Gastroesophageal sphincter (tissue), 4 donors: ENCODE results near the gene KRTCAP3. TPM values are rescaled to one million over a fixed set of nuclear protein-coding genes. Genes with fewer than 3 reads are reported as not detected.

Experiments
- ATAC-seq: fragments of 150-250 bp; one replicate; pipeline ENCODE4 v1.9.1; 2016; ENCODE audit warnings: mild to moderate bottlenecking, moderate library complexity
- H3K27ac ChIP-seq, 4 donors: fragments of 200-600 bp; sonication (generic) in 3 of 4; 1 replicate in 3 of 4; 2 replicates in 1 of 4; pipeline ENCODE4 v1.5.1; 2016 to 2019
- H3K27me3 ChIP-seq: fragments of 200-600 bp; sonication (generic); one replicate; pipeline ENCODE4 v1.5.1; 2019
- H3K36me3 ChIP-seq, 2 donors: fragments of 200-600 bp; sonication (generic); one replicate each; pipeline ENCODE4 v1.5.1; 2019; ENCODE audit warnings: control low read depth in 1 of 2
- H3K4me1 ChIP-seq, 3 donors: fragments of 200-600 bp; sonication (generic); 1 replicate in 2 of 3; 2 replicates in 1 of 3; pipeline ENCODE4 v1.5.1; 2016 to 2019; ENCODE audit warnings: control low read depth in 2 of 3
- H3K4me3 ChIP-seq, 2 donors: fragments of 200-600 bp; sonication (generic); one replicate each; pipeline ENCODE4 v1.5.1; 2019; ENCODE audit warnings: mild to moderate bottlenecking in 1 of 2, moderate library complexity in 1 of 2
- H3K9me3 ChIP-seq, 3 donors: fragments of 200-600 bp; sonication (generic); one replicate each; pipeline ENCODE4 v1.5.1; 2017 to 2019; ENCODE audit warnings: control low read depth in 2 of 3
- EP300 ChIP-seq: sonication (generic); formaldehyde crosslinking; IDR thresholded peaks from one replicate; pipeline ENCODE4 v1.6.1; 2017; ENCODE audit warnings: antibody characterized with exemption, mild to moderate bottlenecking
- POLR2A ChIP-seq, 2 donors: fragments of 450-650 bp; IDR thresholded peaks; one replicate each; pipeline ENCODE4 v1.6.1; 2017; ENCODE audit warnings: antibody characterized with exemption in 2 of 2, mild to moderate bottlenecking in 2 of 2, moderate library complexity in 1 of 2
- POLR2AphosphoS5 ChIP-seq: sonication (generic); formaldehyde crosslinking; IDR thresholded peaks from one replicate; pipeline ENCODE4 v1.6.1; 2017; ENCODE audit warnings: antibody characterized with exemption
- WGBS, 2 donors: methylation state at CpG; one replicate each; pipeline ENCODE4 v1.1.5; 2018; ENCODE audit warnings: low coverage in 1 of 2; 5-methylcytosine and 5-hydroxymethylcytosine counted together
- total RNA-seq, 4 donors: library from RNA; depleted of rRNA; stranded (reverse); fragments of >200 nt; gene quantifications; one replicate each; pipeline ENCODE4 v1.1.0, GENCODE V29; 2016
- TF ChIP-seq, protein P1 (sequence below), 4 experiments: fragments of 200-600 bp in 2 of 4; fragments of 450-650 bp in 2 of 4; sonication (generic) in 1 of 4; IDR thresholded peaks; one replicate each; pipeline ENCODE4 v1.5.1; 2017 to 2019; ENCODE audit warnings: antibody characterized with exemption in 4 of 4, mild to moderate bottlenecking in 2 of 4, moderate library complexity in 2 of 4

Gene KRTCAP3, protein sequence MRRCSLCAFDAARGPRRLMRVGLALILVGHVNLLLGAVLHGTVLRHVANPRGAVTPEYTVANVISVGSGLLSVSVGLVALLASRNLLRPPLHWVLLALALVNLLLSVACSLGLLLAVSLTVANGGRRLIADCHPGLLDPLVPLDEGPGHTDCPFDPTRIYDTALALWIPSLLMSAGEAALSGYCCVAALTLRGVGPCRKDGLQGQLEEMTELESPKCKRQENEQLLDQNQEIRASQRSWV
- 1 to 10 TPM in 1 of 4 donors, under 1 TPM in 1, not detected in 2; 0.94 to 1.1 TPM for total RNA-seq

DNA sequence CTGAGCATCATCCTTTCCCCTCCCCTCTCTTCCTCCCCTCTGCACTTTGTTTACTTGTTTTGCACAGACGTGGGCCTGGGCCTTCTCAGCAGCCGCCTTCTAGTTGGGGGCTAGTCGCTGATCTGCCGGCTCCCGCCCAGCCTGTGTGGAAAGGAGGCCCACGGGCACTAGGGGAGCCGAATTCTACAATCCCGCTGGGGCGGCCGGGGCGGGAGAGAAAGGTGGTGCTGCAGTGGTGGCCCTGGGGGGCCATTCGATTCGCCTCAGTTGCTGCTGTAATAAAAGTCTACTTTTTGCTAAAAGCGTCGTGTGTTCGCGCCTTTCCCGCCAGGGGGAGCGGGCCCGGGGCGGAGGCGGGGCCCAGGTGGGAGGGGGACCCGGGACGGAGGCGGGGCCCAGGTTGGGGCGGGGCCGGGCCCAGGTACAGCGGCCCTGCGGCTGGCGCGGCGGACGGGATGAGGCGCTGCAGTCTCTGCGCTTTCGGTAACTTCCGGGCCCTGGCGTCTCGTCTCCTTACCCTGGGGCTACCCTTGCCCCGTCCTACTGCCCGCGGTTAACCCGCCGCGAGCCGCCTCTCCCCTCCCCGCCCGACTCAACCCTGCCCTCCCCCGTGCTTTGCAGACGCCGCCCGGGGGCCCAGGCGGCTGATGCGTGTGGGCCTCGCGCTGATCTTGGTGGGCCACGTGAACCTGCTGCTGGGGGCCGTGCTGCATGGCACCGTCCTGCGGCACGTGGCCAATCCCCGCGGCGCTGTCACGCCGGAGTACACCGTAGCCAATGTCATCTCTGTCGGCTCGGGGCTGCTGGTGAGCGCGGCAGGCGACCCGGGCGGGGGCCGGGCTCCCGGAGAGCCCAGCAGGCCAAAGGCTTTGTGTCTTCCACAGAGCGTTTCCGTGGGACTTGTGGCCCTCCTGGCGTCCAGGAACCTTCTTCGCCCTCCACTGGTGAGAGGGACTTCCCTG, at the start of gene KRTCAP3:
Gene KRTCAP3, plus strand, starts transcription at position 424 of the 962 bp plus-strand sequence. Its CDS starts 32 bp downstream, at position 456.
- 43 to 48% methylated on average over 2 to 13 of the region's 80 CpGs for WGBS, 2 donors
- TF ChIP-seq POLR2AphosphoS5 (peak; percentile 32), POLR2A (IDR thresholded peaks at IDR 0.05) (peak in 1 of 2 donors; percentile 6), EP300 (no peak)
- TF ChIP-seq, protein P1, sequence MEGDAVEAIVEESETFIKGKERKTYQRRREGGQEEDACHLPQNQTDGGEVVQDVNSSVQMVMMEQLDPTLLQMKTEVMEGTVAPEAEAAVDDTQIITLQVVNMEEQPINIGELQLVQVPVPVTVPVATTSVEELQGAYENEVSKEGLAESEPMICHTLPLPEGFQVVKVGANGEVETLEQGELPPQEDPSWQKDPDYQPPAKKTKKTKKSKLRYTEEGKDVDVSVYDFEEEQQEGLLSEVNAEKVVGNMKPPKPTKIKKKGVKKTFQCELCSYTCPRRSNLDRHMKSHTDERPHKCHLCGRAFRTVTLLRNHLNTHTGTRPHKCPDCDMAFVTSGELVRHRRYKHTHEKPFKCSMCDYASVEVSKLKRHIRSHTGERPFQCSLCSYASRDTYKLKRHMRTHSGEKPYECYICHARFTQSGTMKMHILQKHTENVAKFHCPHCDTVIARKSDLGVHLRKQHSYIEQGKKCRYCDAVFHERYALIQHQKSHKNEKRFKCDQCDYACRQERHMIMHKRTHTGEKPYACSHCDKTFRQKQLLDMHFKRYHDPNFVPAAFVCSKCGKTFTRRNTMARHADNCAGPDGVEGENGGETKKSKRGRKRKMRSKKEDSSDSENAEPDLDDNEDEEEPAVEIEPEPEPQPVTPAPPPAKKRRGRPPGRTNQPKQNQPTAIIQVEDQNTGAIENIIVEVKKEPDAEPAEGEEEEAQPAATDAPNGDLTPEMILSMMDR (IDR thresholded peaks at IDR 0.05): peak in 1 of 4 experiments; percentile 6
- Histone ChIP-seq H3K27me3 (no peaks in the 10 kb centered on the region), H3K27ac (peak within 1 kb of the TSS in 3 of 4 donors; percentile 34 to 73 (median 57)), H3K4me3 (peak within 1 kb of the TSS in 1 of 2 donors; percentile 42), H3K36me3 (peaks cover 1 to 82% of the 10 kb centered on the region in 2 donors), H3K9me3 (no peaks in the 10 kb centered on the region), H3K4me1 (peaks cover 0 to 15% (median 3%) of the 10 kb centered on the region in 3 donors)
- peak; percentile 48 for ATAC-seq

DNA sequence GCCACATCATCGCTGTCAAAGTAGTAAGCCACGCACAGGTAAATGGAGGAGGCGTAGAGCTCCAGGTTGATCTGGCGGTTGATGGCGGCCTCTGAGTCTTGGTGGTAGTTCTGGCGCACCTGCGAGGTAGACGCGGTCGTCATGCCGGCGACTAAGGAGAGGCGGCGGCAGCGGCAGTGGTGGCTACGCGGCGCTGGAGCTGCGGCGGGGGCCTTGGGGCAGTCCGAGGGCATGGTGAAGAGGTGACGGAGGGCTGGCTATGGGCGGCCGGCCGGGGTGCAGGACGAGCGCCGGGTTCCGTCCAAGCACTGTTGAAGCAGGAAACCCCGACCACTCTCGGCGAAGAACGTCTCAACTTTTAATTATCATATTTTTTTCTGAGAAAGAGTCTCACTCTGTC, 49.0 kb upstream of the KRTCAP3 start:
- Histone ChIP-seq H3K27me3 (no peaks in the 10 kb centered on the region), H3K9me3 (no peaks in the 10 kb centered on the region), H3K4me1 (no peaks in the 10 kb centered on the region), H3K36me3 (peaks cover 0 to 9% of the 10 kb centered on the region in 2 donors), H3K4me3 (no peak overlapping the region), H3K27ac (no peak overlapping the region)
- 72 to 98% methylated on average over 3 to 15 of the region's 33 CpGs for WGBS, 2 donors
- ATAC-seq: no peak
- TF ChIP-seq POLR2AphosphoS5: no peak
- no peak for TF ChIP-seq POLR2A (IDR thresholded peaks at IDR 0.05)
- TF ChIP-seq, protein P1 (IDR thresholded peaks at IDR 0.05): no peak
- no peak for TF ChIP-seq EP300

DNA sequence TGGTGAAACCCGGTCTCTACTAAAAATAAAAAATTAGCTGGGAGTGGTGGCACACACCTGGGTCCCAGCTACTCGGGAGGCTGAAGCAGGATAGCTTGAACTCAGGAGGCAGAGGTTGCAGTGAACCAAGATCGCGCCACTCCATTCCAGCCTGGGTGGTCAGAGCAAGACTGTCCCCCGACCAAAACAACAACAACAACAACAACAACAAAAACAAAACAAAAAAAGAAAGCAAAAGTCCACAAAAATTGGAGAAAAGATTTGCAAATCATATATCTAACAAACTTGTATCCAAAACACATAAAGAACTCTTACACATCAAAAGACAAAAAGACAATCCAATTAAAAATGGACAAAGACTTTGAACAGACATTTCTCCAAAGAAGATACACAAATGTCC, 43.2 kb upstream of the KRTCAP3 start:
- Histone ChIP-seq H3K4me1 (no peaks in the 10 kb centered on the region), H3K9me3 (no peaks in the 10 kb centered on the region), H3K36me3 (no peaks in the 10 kb centered on the region), H3K4me3 (no peak overlapping the region), H3K27ac (no peak overlapping the region), H3K27me3 (no peaks in the 10 kb centered on the region)
- ATAC-seq: no peak
- WGBS, 2 donors: 96% methylated on average over 5 of the region's 5 CpGs; no CpG with 5 or more reads in 1 of the 2 donors
- TF ChIP-seq POLR2AphosphoS5: no peak
- TF ChIP-seq POLR2A (IDR thresholded peaks at IDR 0.05): no peak
- TF ChIP-seq, protein P1 (IDR thresholded peaks at IDR 0.05): no peak
- no peak for TF ChIP-seq EP300

DNA sequence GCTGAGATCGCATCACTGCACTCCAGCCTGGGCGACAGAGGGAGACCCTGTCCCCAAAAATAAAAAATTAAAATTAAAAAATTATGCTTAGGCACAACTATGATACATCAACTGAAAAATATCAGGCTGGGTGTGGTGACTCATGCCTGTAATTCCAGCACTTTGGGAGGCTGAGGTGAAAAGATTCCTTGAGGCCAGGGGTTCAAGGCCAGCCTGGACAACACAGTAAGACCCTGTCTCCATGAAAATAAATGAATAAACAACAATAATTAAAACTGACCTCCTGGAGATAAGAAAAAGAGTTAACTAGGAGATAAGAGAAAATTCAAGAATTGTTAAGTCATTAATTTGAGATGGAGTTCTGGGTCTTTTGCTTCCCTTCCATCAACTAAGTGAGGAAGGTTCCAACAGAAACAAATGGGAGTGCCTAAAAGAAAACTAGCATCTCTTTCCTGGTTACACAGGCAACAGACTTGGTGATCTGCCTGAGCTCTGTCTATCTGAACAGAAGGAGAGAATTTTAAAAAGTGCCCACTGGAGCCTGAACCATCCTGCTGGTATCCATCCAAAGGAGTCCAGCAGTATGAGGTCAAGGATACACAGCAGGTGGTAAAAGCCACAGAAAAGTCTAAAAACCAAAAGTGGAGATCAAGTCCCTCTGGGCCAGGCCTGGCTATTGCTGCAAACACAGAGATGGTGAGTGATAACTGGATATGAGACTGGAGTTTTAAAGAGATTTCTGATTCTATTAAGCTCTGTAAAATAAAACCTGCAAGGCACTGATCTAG, 41.6 kb upstream of the KRTCAP3 start:
- no peaks in the 10 kb centered on the region for H3K9me3 ChIP-seq
- no peak for ATAC-seq

More for the DNA sequence above, 41.6 kb upstream of the KRTCAP3 start:
- Histone ChIP-seq H3K27me3 (no peaks in the 10 kb centered on the region), H3K4me1 (no peaks in the 10 kb centered on the region), H3K4me3 (no peak overlapping the region), H3K36me3 (peaks cover 0 to 8% of the 10 kb centered on the region in 2 donors), H3K27ac (no peak overlapping the region)
- TF ChIP-seq, protein P1 (IDR thresholded peaks at IDR 0.05): no peak
- TF ChIP-seq POLR2AphosphoS5: no peak
- TF ChIP-seq POLR2A (IDR thresholded peaks at IDR 0.05): no peak
- no peak for TF ChIP-seq EP300
- WGBS, 2 donors: 90 to 94% methylated on average over 2 of the region's 2 CpGs
